SU-DHL-6 (cell line): Measurements from ENCODE around the gene VWA8.

ENCODE experiments used
- H2AFZ ChIP-seq: fragments of 200-600 bp; sonication (generic); 2 replicates; pipeline ENCODE4 v1.6.1; 2014; ENCODE audit warnings: low read depth, mild to moderate bottlenecking, moderate library complexity, mixed read lengths, antibody characterized with exemption, low read length; ENCODE audit not compliant: severe bottlenecking
- H3F3A ChIP-seq: fragments of 200-600 bp; shearing (Covaris generic); 2 replicates; pipeline ENCODE4 v1.6.0; 2016; ENCODE audit warnings: antibody characterized with exemption, mild to moderate bottlenecking; ENCODE audit not compliant: insufficient read depth
- H3K27ac ChIP-seq: fragments of 200-600 bp; sonication (generic); 2 replicates; pipeline ENCODE4 v1.5.1; 2016; ENCODE audit warnings: low read depth, mild to moderate bottlenecking, low read length, moderate library complexity, mixed read lengths
- H3K27me3 ChIP-seq: fragments of 200-600 bp; sonication (generic), shearing (Covaris generic); 2 replicates; pipeline ENCODE4 v1.6.0; 2014; ENCODE audit warnings: mild to moderate bottlenecking, low read length
- H3K36me3 ChIP-seq: fragments of 200-600 bp; sonication (generic); 2 replicates; pipeline ENCODE4 v1.6.1; 2014; ENCODE audit warnings: mild to moderate bottlenecking, low read length, mixed read lengths
- H3K4me2 ChIP-seq: fragments of 300-600, 200-600 bp; shearing (Covaris generic), sonication (generic); 2 replicates; pipeline ENCODE4 v1.6.0; 2014; ENCODE audit warnings: low read length, low read depth, mild to moderate bottlenecking; ENCODE audit not compliant: poor library complexity, severe bottlenecking
- H3K4me3 ChIP-seq: fragments of 200-600 bp; sonication (generic); 2 replicates; pipeline ENCODE4 v1.5.1; 2014; ENCODE audit warnings: antibody characterized with exemption, low read length, mild to moderate bottlenecking, mixed read lengths; ENCODE audit not compliant: insufficient read depth, poor library complexity, severe bottlenecking
- H3K79me2 ChIP-seq: fragments of 200-600 bp; sonication (generic); 2 replicates; pipeline ENCODE4 v1.6.1; 2014; ENCODE audit warnings: mild to moderate bottlenecking, low read length, moderate library complexity; ENCODE audit not compliant: insufficient read depth
- H3K9ac ChIP-seq: fragments of 200-600 bp; sonication (generic); 2 replicates; pipeline ENCODE4 v1.7.0; 2014; ENCODE audit warnings: mild to moderate bottlenecking, low read length
- H3K9me2 ChIP-seq: fragments of 200-600 bp; sonication (generic); replicated peaks from 2 replicates; pipeline ENCODE4 v1.6.1; 2014; ENCODE audit warnings: low read length; ENCODE audit not compliant: insufficient read depth
- H3K9me3 ChIP-seq: fragments of 200-600 bp; sonication (generic); 2 replicates; pipeline ENCODE4 v1.6.1; 2014; ENCODE audit warnings: low read length, mixed read lengths; ENCODE audit not compliant: insufficient read depth
- H4K20me1 ChIP-seq: fragments of 200-600 bp; sonication (generic); 2 replicates; pipeline ENCODE4 v1.6.1; 2014; ENCODE audit warnings: low read depth, mild to moderate bottlenecking, antibody characterized with exemption, low read length, moderate library complexity, mixed read lengths
- CTCF ChIP-seq: fragments of 200-600 bp; sonication (generic); IDR thresholded peaks from one replicate; pipeline ENCODE4 v1.5.1; 2017; ENCODE audit warnings: antibody characterized with exemption, mild to moderate bottlenecking, low read length, moderate library complexity; ENCODE audit not compliant: insufficient read depth, poor library complexity, severe bottlenecking
- EZH2phosphoT487 ChIP-seq: fragments of 200-600 bp; sonication (generic), shearing (Covaris generic); conservative IDR thresholded peaks from 2 replicates; pipeline ENCODE4 v1.6.1; 2018; ENCODE audit warnings: mild to moderate bottlenecking, antibody characterized with exemption, low read length, moderate library complexity, mixed read lengths

The VWA8 gene

GRCh38 chr13:41991936-41992335, 31.0 kb upstream of the VWA8 start:
- H3K9me3 ChIP-seq = no peaks in the 10 kb centered on the region
- TF ChIP-seq CTCF = no peak
- no peak for TF ChIP-seq EZH2phosphoT487

GRCh38 chr13:41988244-41988643, 27.3 kb upstream of the VWA8 start:
- Histone ChIP-seq H3K9me3 (no peaks in the 10 kb centered on the region), H4K20me1 (no peaks in the 10 kb centered on the region), H3K9me2 (no peaks in the 10 kb centered on the region), H3K9ac (no peak overlapping the region), H2AFZ (no peak overlapping the region), H3K79me2 (no peaks in the 10 kb centered on the region), H3K36me3 (no peaks in the 10 kb centered on the region), H3K4me3 (no peak overlapping the region), H3K27ac (no peak overlapping the region), H3K4me2 (no peak overlapping the region), H3F3A (no peaks in the 10 kb centered on the region), H3K27me3 (no peaks in the 10 kb centered on the region)
- TF ChIP-seq EZH2phosphoT487 (no peak), CTCF (no peak)

More at GRCh38 chr13:41991936-41992335, 31.0 kb upstream of the VWA8 start:
- Histone ChIP-seq H3K27ac (no peak overlapping the region), H4K20me1 (no peaks in the 10 kb centered on the region), H2AFZ (no peak overlapping the region), H3K9me2 (no peaks in the 10 kb centered on the region), H3K4me2 (no peak overlapping the region), H3K36me3 (no peaks in the 10 kb centered on the region), H3K4me3 (no peak overlapping the region), H3K79me2 (no peaks in the 10 kb centered on the region), H3F3A (no peaks in the 10 kb centered on the region), H3K9ac (no peak overlapping the region), H3K27me3 (no peaks in the 10 kb centered on the region)

GRCh38 chr13:41985788-41986508, 25.0 kb upstream of the VWA8 start:
- H3K9me3 ChIP-seq = no peaks in the 10 kb centered on the region
- no peak overlapping the region for H3K4me2 ChIP-seq
- no peaks in the 10 kb centered on the region for H4K20me1 ChIP-seq

More at GRCh38 chr13:41985788-41986508, 25.0 kb upstream of the VWA8 start:
- Histone ChIP-seq H3K27ac (no peak overlapping the region), H3F3A (no peaks in the 10 kb centered on the region), H3K27me3 (no peaks in the 10 kb centered on the region), H3K36me3 (no peaks in the 10 kb centered on the region), H3K9me2 (no peaks in the 10 kb centered on the region), H3K79me2 (no peaks in the 10 kb centered on the region), H2AFZ (no peak overlapping the region), H3K4me3 (no peak overlapping the region), H3K9ac (no peak overlapping the region)
- TF ChIP-seq CTCF = no peak
- no peak for TF ChIP-seq EZH2phosphoT487
